Upper lobe of left lung (tissue), 6 donors: ENCODE results near the gene RABEP2. TPM values are rescaled to one million over a fixed set of nuclear protein-coding genes. Genes with fewer than 3 reads are reported as not detected.
A peak's percentile ranks its signal among the peaks of the same experiment; 100 is the strongest.

ENCODE experiments used
- ATAC-seq, 2 donors: fragments of 200-7000 bp; cut with Tn5 transposase; one replicate each; pipeline ENCODE4 v1.9.1; 2022; ENCODE audit warnings: mild to moderate bottlenecking in 2 of 2, moderate library complexity in 2 of 2; ENCODE audit not compliant: low FRiP score in 2 of 2
- DNase-seq, 2 donors: peaks; one replicate each; pipeline ENCODE4 v3.0.0-alpha.2; 2019 to 2020
- H3K27ac ChIP-seq, 4 donors: fragments of 200-600 bp; sonication (generic); one replicate each; pipeline ENCODE4 v1.5.1; 2016 to 2019
- H3K27me3 ChIP-seq, 4 donors: fragments of 200-600 bp; sonication (generic); one replicate each; pipeline ENCODE4 v1.5.1; 2017 to 2019
- H3K36me3 ChIP-seq, 4 donors: fragments of 200-600 bp; sonication (generic); one replicate each; pipeline ENCODE4 v1.5.1; 2016 to 2019
- H3K4me1 ChIP-seq, 4 donors: fragments of 200-600 bp; sonication (generic); one replicate each; pipeline ENCODE4 v1.5.1; 2018 to 2019
- H3K4me3 ChIP-seq, 4 donors: fragments of 200-600 bp; sonication (generic); one replicate each; pipeline ENCODE4 v1.5.1; 2017 to 2019; ENCODE audit warnings: mild to moderate bottlenecking in 2 of 4, moderate library complexity in 1 of 4
- H3K9me3 ChIP-seq, 4 donors: fragments of 200-600 bp; sonication (generic); one replicate each; pipeline ENCODE4 v1.5.1; 2018 to 2019
- EP300 ChIP-seq, 4 donors: sonication (generic); formaldehyde crosslinking; IDR thresholded peaks; one replicate each; pipeline ENCODE4 v1.5.1; 2017; ENCODE audit warnings: antibody characterized with exemption in 4 of 4, control low read depth in 2 of 4
- POLR2A ChIP-seq, 4 donors: fragments of 450-650 bp; IDR thresholded peaks; one replicate each; pipeline ENCODE4 v1.5.1; 2016 to 2017; ENCODE audit warnings: antibody characterized with exemption in 4 of 4, mild to moderate bottlenecking in 2 of 4
- POLR2AphosphoS5 ChIP-seq, 2 donors: sonication (generic); formaldehyde crosslinking; IDR thresholded peaks; one replicate each; pipeline ENCODE4 v1.5.1; 2017; ENCODE audit warnings: antibody characterized with exemption in 2 of 2
- WGBS, 2 donors: methylation state at CpG; one replicate each; pipeline ENCODE4 v1.1.5; 2017 to 2018; 5-methylcytosine and 5-hydroxymethylcytosine counted together
- total RNA-seq, 6 donors: library from RNA; depleted of rRNA in 4 of 6; stranded (reverse); fragments of >200 nt in 4 of 6; gene quantifications; one replicate each; pipeline versions ENCODE4 v1.1.0 to v1.2.1, GENCODE V29; 2016 to 2021
- TF ChIP-seq, protein P1 (sequence below), 6 experiments: fragments of 450-650 bp in 4 of 6; fragments of 200-600 bp in 2 of 6; sonication (generic) in 2 of 6; IDR thresholded peaks; one replicate each; pipeline ENCODE4 v1.5.1; 2016 to 2019; ENCODE audit warnings: antibody characterized with exemption in 6 of 6
- donor health status: DM: no; HTN: no; CAD: no; lungs with moderate emphysema.
- donor health status: DM: no; HTN: yes; CAD: no; lungs with severe emphysema.

RABEP2 gene
- total RNA-seq, 6 donors from 2014 or later, result 25.6 to 115 (median 33.0) TPM

DNA sequence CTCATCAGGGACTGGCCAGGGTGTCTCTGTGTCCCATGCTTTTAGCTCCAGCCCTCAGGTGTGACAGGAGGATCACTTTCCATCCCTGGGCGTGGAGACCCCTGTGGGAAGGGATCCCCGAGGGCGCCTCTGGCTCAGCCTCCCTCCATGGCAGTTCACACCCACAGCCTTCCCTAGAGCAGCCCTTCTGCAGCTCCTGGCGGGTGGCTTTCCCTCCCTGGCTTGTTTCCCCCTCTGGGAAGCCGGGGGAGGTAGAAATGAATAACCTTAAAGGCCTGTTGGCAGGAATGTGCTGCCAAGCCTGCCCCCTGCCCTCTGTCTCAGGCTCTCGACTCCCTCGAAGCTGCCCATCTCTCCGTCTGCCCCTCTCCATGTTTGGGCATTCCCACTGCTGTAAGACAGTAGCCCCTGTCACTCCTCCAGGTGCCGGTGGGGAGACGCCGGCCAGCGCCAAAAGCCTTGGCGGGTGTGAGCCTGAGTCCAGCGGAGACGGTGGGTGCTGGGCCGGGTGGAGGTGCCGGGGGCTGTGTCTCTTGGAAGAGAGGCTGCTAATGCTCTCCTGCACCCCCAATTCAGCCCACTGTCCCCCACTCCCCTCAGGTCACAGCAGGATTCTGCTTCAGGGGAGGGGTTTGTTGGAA is 48.9 kb downstream of the RABEP2 start:
- TF ChIP-seq EP300 (IDR thresholded peaks at IDR 0.05) (no peak), POLR2A (IDR thresholded peaks at IDR 0.05) (no peak), POLR2AphosphoS5 (IDR thresholded peaks at IDR 0.05) (no peak)
- TF ChIP-seq, protein P1, sequence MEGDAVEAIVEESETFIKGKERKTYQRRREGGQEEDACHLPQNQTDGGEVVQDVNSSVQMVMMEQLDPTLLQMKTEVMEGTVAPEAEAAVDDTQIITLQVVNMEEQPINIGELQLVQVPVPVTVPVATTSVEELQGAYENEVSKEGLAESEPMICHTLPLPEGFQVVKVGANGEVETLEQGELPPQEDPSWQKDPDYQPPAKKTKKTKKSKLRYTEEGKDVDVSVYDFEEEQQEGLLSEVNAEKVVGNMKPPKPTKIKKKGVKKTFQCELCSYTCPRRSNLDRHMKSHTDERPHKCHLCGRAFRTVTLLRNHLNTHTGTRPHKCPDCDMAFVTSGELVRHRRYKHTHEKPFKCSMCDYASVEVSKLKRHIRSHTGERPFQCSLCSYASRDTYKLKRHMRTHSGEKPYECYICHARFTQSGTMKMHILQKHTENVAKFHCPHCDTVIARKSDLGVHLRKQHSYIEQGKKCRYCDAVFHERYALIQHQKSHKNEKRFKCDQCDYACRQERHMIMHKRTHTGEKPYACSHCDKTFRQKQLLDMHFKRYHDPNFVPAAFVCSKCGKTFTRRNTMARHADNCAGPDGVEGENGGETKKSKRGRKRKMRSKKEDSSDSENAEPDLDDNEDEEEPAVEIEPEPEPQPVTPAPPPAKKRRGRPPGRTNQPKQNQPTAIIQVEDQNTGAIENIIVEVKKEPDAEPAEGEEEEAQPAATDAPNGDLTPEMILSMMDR (IDR thresholded peaks at IDR 0.05), result no peak

DNA sequence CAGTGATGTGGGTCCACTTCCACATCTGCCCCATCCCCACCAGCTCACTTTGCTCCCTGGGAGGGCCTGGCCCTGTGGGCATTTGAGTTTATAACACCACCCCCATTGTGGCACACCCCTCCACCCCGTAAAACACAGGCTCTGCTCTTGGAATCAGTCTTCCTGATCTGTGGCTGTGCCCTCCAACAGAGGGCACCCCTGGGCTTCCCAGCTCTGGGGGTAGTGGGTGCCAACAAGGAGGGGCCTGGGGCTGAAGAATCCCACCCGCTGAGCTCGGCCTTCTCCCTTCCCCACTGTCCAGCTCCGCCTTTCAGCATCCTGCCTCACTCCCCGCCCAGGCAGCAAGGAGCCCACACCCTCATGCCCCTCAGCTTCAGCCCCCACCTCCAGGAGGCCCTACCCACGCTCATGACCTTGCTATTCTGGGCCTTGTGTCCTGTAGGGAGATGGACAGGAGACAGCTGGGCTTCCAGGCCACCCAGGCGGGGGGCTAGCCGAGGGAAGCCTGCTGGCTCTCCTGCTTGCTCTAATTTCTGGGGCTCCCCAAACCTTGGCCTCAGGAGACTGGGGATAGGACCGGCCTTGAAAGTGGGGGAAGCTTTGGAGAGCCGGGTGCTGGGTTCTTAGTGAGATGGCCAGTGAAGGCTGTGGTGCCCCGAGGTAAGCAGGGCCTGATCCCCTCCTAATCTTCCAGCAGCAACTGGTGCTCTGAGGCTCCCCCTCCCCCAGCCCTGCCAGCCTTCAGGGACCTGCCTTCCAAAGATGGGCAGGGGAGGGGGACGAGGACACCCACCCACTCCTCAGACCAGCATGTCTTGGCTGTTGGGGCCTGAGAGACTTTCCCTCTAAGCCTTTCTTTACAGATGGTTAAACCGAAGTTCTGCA is 49.7 kb downstream of the RABEP2 start:
- 63 to 69% methylated on average over 8 to 13 of the region's 13 CpGs for WGBS, 2 donors
- H3K9me3 ChIP-seq, result no peaks in the 10 kb centered on the region
- no peak for DNase-seq
- H3K4me1 ChIP-seq, result peaks cover 10 to 15% (median 12%) of the 10 kb centered on the region in 4 donors
- H3K27me3 ChIP-seq, result peaks cover 0 to 3% (median 2%) of the 10 kb centered on the region in 4 donors
- H3K27ac ChIP-seq, result no peak overlapping the region
- peaks cover 0 to 42% (median 30%) of the 10 kb centered on the region in 4 donors for H3K36me3 ChIP-seq
- no peak for ATAC-seq
- TF ChIP-seq POLR2AphosphoS5 (IDR thresholded peaks at IDR 0.05), result no peak
- no peak overlapping the region for H3K4me3 ChIP-seq

More for the DNA sequence above, 48.9 kb downstream of the RABEP2 start:
- no peak overlapping the region for H3K4me3 ChIP-seq
- WGBS, 2 donors, result 61 to 70% methylated on average over 10 to 17 of the region's 17 CpGs
- H3K27me3 ChIP-seq, result peaks cover 0 to 10% (median 2%) of the 10 kb centered on the region in 4 donors
- DNase-seq (no peak), ATAC-seq (no peak)
- H3K4me1 ChIP-seq, result peaks cover 11 to 18% (median 15%) of the 10 kb centered on the region in 4 donors
- H3K9me3 ChIP-seq, result no peaks in the 10 kb centered on the region
- H3K27ac ChIP-seq, result no peak overlapping the region
- peaks cover 0 to 35% (median 23%) of the 10 kb centered on the region in 4 donors for H3K36me3 ChIP-seq

DNA sequence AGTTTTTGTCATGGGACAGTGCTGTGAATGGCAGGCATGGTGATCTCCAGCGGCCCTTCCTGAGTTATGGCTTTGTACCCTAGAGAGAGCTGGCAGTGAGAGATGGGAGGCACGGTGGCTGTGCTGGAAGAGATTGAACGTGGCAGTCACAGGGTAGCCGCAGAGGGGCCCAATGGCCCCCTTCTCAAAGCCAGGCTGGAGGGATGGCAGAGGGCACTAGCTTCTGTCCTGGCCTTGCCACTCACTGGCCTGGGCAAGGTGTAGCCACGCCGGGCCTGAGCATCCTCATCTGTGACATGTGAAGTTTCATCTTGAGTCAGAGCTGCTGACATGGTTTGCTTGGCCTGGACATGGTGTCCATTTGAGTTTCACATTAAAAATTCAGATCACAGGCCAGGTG is 50.6 kb downstream of the RABEP2 start:
- peaks cover 6 to 51% (median 39%) of the 10 kb centered on the region in 4 donors for H3K36me3 ChIP-seq
- H3K27me3 ChIP-seq, result no peaks in the 10 kb centered on the region
- H3K4me1 ChIP-seq, result peaks cover 4 to 8% (median 5%) of the 10 kb centered on the region in 4 donors
- 83 to 95% methylated on average over 2 to 6 of the region's 6 CpGs for WGBS, 2 donors
- TF ChIP-seq, protein P1 (IDR thresholded peaks at IDR 0.05), result no peak
- TF ChIP-seq POLR2A (IDR thresholded peaks at IDR 0.05), result no peak
- TF ChIP-seq POLR2AphosphoS5 (IDR thresholded peaks at IDR 0.05), result no peak
- TF ChIP-seq EP300 (IDR thresholded peaks at IDR 0.05), result no peak
- DNase-seq (no peak), ATAC-seq (no peak)
- no peaks in the 10 kb centered on the region for H3K9me3 ChIP-seq
- no peak overlapping the region for H3K27ac ChIP-seq
- H3K4me3 ChIP-seq, result no peak overlapping the region

DNA sequence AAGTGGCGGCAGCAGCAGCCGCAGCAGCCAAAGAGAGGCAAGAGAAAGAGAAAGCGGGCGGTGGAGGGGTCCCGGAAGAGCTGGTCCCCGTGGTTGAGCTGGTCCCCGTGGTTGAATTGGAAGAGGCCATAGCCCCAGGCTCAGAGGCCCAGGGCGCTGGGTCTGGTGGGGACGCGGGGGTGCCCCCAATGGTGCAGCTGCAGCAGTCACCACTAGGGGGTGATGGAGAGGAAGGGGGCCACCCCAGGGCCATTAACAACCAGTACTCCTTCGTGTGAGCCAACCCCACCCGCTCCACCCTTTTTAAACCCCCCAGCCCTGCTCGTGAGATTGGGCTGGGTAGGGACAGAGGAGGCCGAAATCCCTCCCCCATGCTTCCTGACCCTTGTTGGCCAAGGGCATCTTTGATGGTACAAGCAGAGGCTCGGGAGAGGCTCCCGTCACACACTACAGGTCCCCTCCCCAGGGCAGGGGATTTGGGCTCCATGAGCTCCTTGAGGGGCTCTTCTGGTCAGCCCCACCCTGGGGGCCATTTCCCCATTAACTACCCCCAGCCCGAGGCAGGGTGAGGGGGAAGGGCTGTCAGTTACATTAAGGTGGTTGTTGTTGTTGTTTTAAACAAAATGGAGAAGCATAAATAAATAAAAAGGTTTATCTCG is 51.4 kb downstream of the RABEP2 start:
- peaks cover 0 to under 1% (median 0%) of the 10 kb centered on the region in 4 donors for H3K4me1 ChIP-seq
- H3K36me3 ChIP-seq, result peaks cover 13 to 59% (median 47%) of the 10 kb centered on the region in 4 donors
- ATAC-seq (peak; percentile 31 to 58), DNase-seq (no peak)
- H3K27me3 ChIP-seq, result no peaks in the 10 kb centered on the region
- TF ChIP-seq EP300 (IDR thresholded peaks at IDR 0.05), result no peak
- TF ChIP-seq, protein P1 (IDR thresholded peaks at IDR 0.05), result peak; percentile 49 to 70 (median 64)
- H3K4me3 ChIP-seq, result no peak overlapping the region
- no peak overlapping the region for H3K27ac ChIP-seq
- 83 to 88% methylated on average over 14 to 18 of the region's 18 CpGs for WGBS, 2 donors
- H3K9me3 ChIP-seq, result no peaks in the 10 kb centered on the region

DNA sequence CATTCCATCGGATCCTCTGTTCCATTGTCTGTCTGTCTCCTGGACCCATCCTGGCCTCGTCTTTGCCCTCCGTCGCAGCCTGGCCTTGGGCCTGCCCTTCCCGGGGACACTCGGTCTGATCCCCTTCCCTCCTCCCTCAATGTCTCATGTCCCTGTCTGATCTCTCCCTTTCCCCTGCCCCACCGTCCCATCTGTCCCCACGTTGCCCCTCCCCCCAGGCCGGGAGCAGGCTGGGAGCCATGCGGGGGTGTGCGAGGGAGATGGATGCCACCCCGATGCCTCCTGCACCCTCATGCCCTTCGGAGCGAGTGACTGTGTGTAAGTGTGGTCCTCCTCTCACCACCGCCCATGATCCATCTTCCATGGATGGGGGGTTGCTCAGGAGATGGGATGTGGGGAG is 52.1 kb downstream of the RABEP2 start:
- ATAC-seq, result no peak
- DNase-seq, result no peak

More for the DNA sequence above, 52.1 kb downstream of the RABEP2 start:
- Histone ChIP-seq H3K9me3 (no peaks in the 10 kb centered on the region), H3K27me3 (no peaks in the 10 kb centered on the region), H3K27ac (no peak overlapping the region), H3K4me3 (no peak overlapping the region), H3K4me1 (no peaks in the 10 kb centered on the region), H3K36me3 (peaks cover 18 to 66% (median 54%) of the 10 kb centered on the region in 4 donors)
- 87 to 95% methylated on average over 10 to 15 of the region's 15 CpGs for WGBS, 2 donors
- TF ChIP-seq POLR2A (IDR thresholded peaks at IDR 0.05) (no peak), EP300 (IDR thresholded peaks at IDR 0.05) (no peak), POLR2AphosphoS5 (IDR thresholded peaks at IDR 0.05) (no peak)
- TF ChIP-seq, protein P1 (IDR thresholded peaks at IDR 0.05), result no peak
